Thymus (tissue), 11 donors: ENCODE results near the gene GPRIN1. TPM values are rescaled to one million over a fixed set of nuclear protein-coding genes. Genes with fewer than 3 reads are reported as not detected.

ENCODE experiments used
- DNase-seq, 9 donors: peaks; one replicate each; pipeline ENCODE4 v3.0.0-alpha.2; 2013; ENCODE audit warnings: low spot score in 9 of 9, low read depth in 6 of 9, missing footprints in 1 of 9
- H3K27ac ChIP-seq, 2 donors: one replicate each; pipeline ENCODE4 v1.5.1; 2013; ENCODE audit warnings: control low read depth in 1 of 2, low read depth in 1 of 2, low read length in 1 of 2, mild to moderate bottlenecking in 1 of 2, moderate library complexity in 1 of 2
- H3K27me3 ChIP-seq, 2 donors: one replicate each; pipeline ENCODE4 v1.5.1; 2013; ENCODE audit warnings: low read length in 1 of 2; ENCODE audit not compliant: control insufficient read depth in 2 of 2, insufficient read depth in 1 of 2
- H3K36me3 ChIP-seq, 2 donors: one replicate each; pipeline ENCODE4 v1.5.1; 2013; ENCODE audit warnings: low read length in 1 of 2, mild to moderate bottlenecking in 1 of 2, moderate library complexity in 1 of 2; ENCODE audit not compliant: control insufficient read depth in 2 of 2, insufficient read depth in 2 of 2
- H3K4me1 ChIP-seq, 2 donors: one replicate each; pipeline ENCODE4 v1.5.1; 2013; ENCODE audit warnings: low read length in 2 of 2; ENCODE audit not compliant: control insufficient read depth in 2 of 2, insufficient read depth in 2 of 2
- H3K4me3 ChIP-seq, 2 donors: one replicate each; pipeline ENCODE4 v1.5.1; 2013; ENCODE audit warnings: low read length in 2 of 2, control low read depth in 1 of 2, mild to moderate bottlenecking in 1 of 2
- H3K9me3 ChIP-seq, 2 donors: one replicate each; pipeline ENCODE4 v1.5.1; 2013; ENCODE audit warnings: low read length in 1 of 2, mild to moderate bottlenecking in 1 of 2; ENCODE audit not compliant: control insufficient read depth in 2 of 2, insufficient read depth in 1 of 2
- WGBS: extraction: QIAGEN DNeasy Blood & Tissue Kit; methylation state at CpG from one replicate; pipeline ENCODE4 v1.1.7; 2013; 5-methylcytosine and 5-hydroxymethylcytosine counted together
- polyA plus RNA-seq: library from polyadenylated mRNA; stranded (reverse); fragments of 200-250 nt; gene quantifications from one replicate; pipeline ENCODE4 v1.2.3, GENCODE V29; 2013
- total RNA-seq: library from RNA; stranded (reverse); fragments of 120-200 nt; gene quantifications from one replicate; pipeline ENCODE4 v1.2.4, GENCODE V29; 2013
- donor health status: healthy.

GPRIN1 gene
- total and polyA plus RNA-seq, 2 donors = 0.82 to 2.7 TPM

- Histone ChIP-seq H3K4me3 (no peak overlapping the region), H3K36me3 (no peaks in the 10 kb centered on the region), H3K27ac (no peak overlapping the region), H3K27me3 (peaks cover 0 to 8% of the 10 kb centered on the region in 2 donors), H3K9me3 (no peaks in the 10 kb centered on the region), H3K4me1 (peaks cover 4 to 22% of the 10 kb centered on the region in 2 donors)
- no peak for DNase-seq
- WGBS = 97% methylated on average over 22 of the region's 22 CpGs
Measured at GRCh38 chr5:176644878-176645670, 35.1 kb upstream of the GPRIN1 start.

- Histone ChIP-seq H3K9me3 (no peaks in the 10 kb centered on the region), H3K27me3 (peaks cover 0 to 8% of the 10 kb centered on the region in 2 donors), H3K27ac (no peak overlapping the region), H3K4me1 (peaks cover 4 to 22% of the 10 kb centered on the region in 2 donors), H3K4me3 (no peak overlapping the region), H3K36me3 (no peaks in the 10 kb centered on the region)
- no peak for DNase-seq
- WGBS = 90% methylated on average over 9 of the region's 9 CpGs
Measured at GRCh38 chr5:176644294-176644693, 34.3 kb upstream of the GPRIN1 start.

GRCh38 chr5:176643491-176644219 is 33.7 kb upstream of the GPRIN1 start:
- 96% methylated on average over 11 of the region's 11 CpGs for WGBS
- DNase-seq = no peak
- H3K4me1 ChIP-seq = peaks cover 4 to 16% of the 10 kb centered on the region in 2 donors

GRCh38 chr5:176642675-176643490 is 32.9 kb upstream of the GPRIN1 start:
- Histone ChIP-seq H3K9me3 (no peaks in the 10 kb centered on the region), H3K36me3 (no peaks in the 10 kb centered on the region), H3K27me3 (peaks cover 0 to 13% of the 10 kb centered on the region in 2 donors), H3K4me3 (no peak overlapping the region), H3K4me1 (peaks cover 4 to 9% of the 10 kb centered on the region in 2 donors), H3K27ac (no peak overlapping the region)
- no peak for DNase-seq
- WGBS = 81% methylated on average over 14 of the region's 15 CpGs

More at GRCh38 chr5:176643491-176644219, 33.7 kb upstream of the GPRIN1 start:
- H3K4me3 ChIP-seq = no peak overlapping the region
- H3K27me3 ChIP-seq = peaks cover 0 to 8% of the 10 kb centered on the region in 2 donors
- H3K27ac ChIP-seq = no peak overlapping the region
- no peaks in the 10 kb centered on the region for H3K36me3 ChIP-seq
- no peaks in the 10 kb centered on the region for H3K9me3 ChIP-seq

GRCh38 chr5:176640616-176641015 is 30.7 kb upstream of the GPRIN1 start:
- Histone ChIP-seq H3K4me1 (no peaks in the 10 kb centered on the region), H3K4me3 (no peak overlapping the region), H3K27ac (no peak overlapping the region), H3K27me3 (peaks cover 0 to 30% of the 10 kb centered on the region in 2 donors), H3K36me3 (no peaks in the 10 kb centered on the region), H3K9me3 (no peaks in the 10 kb centered on the region)
- DNase-seq = no peak
- 90% methylated on average over 4 of the region's 4 CpGs for WGBS

- H3K4me1 ChIP-seq = no peaks in the 10 kb centered on the region
- WGBS = 88% methylated on average over 4 of the region's 4 CpGs
Measured at GRCh38 chr5:176639981-176640380, 30.0 kb upstream of the GPRIN1 start.

GRCh38 chr5:176639208-176639607 is 29.3 kb upstream of the GPRIN1 start:
- Histone ChIP-seq H3K36me3 (no peaks in the 10 kb centered on the region), H3K27me3 (peaks cover 2 to 40% of the 10 kb centered on the region in 2 donors), H3K27ac (no peak overlapping the region), H3K4me1 (no peaks in the 10 kb centered on the region), H3K4me3 (no peak overlapping the region), H3K9me3 (no peaks in the 10 kb centered on the region)
- DNase-seq = no peak
- WGBS = 64% methylated on average over 4 of the region's 4 CpGs

More at GRCh38 chr5:176639981-176640380, 30.0 kb upstream of the GPRIN1 start:
- Histone ChIP-seq H3K9me3 (no peaks in the 10 kb centered on the region), H3K27ac (no peak overlapping the region), H3K27me3 (peaks cover 0 to 37% of the 10 kb centered on the region in 2 donors), H3K36me3 (no peaks in the 10 kb centered on the region), H3K4me3 (no peak overlapping the region)
- DNase-seq = no peak

GRCh38 chr5:176638437-176638836 is 28.5 kb upstream of the GPRIN1 start:
- Histone ChIP-seq H3K4me3 (no peak overlapping the region), H3K36me3 (no peaks in the 10 kb centered on the region), H3K27me3 (peaks cover 2 to 46% of the 10 kb centered on the region in 2 donors), H3K27ac (no peak overlapping the region), H3K9me3 (no peaks in the 10 kb centered on the region), H3K4me1 (no peaks in the 10 kb centered on the region)
- WGBS = 93% methylated on average over 3 of the region's 3 CpGs
- DNase-seq = no peak
